ENCODE data around the gene CEACAM7.
"Not testable (repeated sequence)": the region's sequence is repeated elsewhere in the genome, so short reads cannot be mapped to it uniquely, and the experiment has no call there.

Gene CEACAM7

DNA sequence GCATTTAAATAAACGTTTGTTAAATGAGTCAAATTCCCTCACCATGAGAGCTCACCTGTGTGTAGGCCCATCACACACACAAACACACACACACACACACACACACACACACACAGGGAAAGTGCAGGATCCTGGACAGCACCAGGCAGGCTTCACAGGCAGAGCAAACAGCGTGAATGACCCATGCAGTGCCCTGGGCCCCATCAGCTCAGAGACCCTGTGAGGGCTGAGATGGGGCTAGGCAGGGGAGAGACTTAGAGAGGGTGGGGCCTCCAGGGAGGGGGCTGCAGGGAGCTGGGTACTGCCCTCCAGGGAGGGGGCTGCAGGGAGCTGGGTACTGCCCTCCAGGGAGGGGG lies 11.9 kb upstream of the CEACAM7 start:
- no peak for DNase-seq

DNA sequence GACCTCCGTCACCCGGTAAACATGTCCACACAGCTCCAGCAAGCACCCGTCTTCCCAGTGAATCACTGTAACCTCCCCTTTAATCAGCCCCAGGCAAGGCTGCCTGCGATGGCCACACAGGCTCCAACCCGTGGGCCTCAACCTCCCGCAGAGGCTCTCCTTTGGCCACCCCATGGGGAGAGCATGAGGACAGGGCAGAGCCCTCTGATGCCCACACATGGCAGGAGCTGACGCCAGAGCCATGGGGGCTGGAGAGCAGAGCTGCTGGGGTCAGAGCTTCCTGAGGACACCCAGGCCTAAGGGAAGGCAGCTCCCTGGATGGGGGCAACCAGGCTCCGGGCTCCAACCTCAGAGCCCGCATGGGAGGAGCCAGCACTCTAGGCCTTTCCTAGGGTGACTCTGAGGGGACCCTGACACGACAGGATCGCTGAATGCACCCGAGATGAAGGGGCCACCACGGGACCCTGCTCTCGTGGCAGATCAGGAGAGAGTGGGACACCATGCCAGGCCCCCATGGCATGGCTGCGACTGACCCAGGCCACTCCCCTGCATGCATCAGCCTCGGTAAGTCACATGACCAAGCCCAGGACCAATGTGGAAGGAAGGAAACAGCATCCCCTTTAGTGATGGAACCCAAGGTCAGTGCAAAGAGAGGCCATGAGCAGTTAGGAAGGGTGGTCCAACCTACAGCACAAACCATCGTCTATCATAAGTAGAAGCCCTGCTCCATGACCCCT lies 11.3 kb upstream of the CEACAM7 start:
- no peak for DNase-seq

DNA sequence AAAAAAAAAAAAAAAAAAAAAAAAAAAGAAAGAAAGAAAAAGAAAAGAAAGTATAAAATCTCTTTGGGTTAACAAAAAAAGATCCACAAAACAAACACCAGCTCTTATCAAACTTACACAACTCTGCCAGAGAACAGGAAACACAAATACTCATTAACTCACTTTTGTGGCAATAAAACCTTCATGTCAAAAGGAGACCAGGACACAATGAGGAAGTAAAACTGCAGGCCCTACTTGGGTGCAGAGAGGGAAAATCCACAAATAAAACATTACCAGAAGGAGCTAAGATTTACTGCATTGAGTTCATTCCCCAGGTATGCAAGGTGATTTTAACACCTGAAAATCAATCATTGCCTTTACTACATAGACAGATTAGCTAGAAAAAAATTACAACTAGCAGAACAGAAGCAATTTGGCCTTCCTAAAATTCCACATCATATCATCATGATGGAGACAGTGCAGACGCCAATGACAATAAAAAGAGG lies 10.7 kb upstream of the CEACAM7 start:
- no peak for DNase-seq

DNA sequence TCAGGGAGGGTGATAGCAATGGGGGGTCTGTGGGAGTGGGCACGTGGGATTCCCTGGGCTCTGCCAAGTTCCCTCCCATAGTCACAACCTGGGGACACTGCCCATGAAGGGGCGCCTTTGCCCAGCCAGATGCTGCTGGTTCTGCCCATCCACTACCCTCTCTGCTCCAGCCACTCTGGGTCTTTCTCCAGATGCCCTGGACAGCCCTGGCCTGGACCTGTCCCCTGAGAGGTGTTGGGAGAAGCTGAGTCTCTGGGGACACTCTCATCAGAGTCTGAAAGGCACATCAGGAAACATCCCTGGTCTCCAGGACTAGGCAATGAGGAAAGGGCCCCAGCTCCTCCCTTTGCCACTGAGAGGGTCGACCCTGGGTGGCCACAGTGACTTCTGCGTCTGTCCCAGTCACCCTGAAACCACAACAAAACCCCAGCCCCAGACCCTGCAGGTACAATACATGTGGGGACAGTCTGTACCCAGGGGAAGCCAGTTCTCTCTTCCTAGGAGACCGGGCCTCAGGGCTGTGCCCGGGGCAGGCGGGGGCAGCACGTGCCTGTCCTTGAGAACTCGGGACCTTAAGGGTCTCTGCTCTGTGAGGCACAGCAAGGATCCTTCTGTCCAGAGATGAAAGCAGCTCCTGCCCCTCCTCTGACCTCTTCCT lies 9.3 kb upstream of the CEACAM7 start:
- DNase-seq, result no peak

DNA sequence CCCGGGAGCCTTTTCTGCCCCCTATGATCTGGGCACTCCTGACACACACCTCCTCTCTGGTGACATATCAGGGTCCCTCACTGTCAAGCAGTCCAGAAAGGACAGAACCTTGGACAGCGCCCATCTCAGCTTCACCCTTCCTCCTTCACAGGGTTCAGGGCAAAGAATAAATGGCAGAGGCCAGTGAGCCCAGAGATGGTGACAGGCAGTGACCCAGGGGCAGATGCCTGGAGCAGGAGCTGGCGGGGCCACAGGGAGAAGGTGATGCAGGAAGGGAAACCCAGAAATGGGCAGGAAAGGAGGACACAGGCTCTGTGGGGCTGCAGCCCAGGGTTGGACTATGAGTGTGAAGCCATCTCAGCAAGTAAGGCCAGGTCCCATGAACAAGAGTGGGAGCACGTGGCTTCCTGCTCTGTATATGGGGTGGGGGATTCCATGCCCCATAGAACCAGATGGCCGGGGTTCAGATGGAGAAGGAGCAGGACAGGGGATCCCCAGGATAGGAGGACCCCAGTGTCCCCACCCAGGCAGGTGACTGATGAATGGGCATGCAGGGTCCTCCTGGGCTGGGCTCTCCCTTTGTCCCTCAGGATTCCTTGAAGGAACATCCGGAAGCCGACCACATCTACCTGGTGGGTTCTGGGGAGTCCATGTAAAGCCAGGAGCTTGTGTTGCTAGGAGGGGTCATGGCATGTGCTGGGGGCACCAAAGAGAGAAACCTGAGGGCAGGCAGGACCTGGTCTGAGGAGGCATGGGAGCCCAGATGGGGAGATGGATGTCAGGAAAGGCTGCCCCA lies 8.5 kb upstream of the CEACAM7 start:
- no peak for DNase-seq

DNA sequence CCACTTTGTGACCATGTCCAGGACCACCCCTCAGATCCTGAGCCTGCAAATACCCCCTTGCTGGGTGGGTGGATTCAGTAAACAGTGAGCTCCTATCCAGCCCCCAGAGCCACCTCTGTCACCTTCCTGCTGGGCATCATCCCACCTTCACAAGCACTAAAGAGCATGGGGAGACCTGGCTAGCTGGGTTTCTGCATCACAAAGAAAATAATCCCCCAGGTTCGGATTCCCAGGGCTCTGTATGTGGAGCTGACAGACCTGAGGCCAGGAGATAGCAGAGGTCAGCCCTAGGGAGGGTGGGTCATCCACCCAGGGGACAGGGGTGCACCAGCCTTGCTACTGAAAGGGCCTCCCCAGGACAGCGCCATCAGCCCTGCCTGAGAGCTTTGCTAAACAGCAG lies 7.7 kb upstream of the CEACAM7 start:
- no peak for DNase-seq

DNA sequence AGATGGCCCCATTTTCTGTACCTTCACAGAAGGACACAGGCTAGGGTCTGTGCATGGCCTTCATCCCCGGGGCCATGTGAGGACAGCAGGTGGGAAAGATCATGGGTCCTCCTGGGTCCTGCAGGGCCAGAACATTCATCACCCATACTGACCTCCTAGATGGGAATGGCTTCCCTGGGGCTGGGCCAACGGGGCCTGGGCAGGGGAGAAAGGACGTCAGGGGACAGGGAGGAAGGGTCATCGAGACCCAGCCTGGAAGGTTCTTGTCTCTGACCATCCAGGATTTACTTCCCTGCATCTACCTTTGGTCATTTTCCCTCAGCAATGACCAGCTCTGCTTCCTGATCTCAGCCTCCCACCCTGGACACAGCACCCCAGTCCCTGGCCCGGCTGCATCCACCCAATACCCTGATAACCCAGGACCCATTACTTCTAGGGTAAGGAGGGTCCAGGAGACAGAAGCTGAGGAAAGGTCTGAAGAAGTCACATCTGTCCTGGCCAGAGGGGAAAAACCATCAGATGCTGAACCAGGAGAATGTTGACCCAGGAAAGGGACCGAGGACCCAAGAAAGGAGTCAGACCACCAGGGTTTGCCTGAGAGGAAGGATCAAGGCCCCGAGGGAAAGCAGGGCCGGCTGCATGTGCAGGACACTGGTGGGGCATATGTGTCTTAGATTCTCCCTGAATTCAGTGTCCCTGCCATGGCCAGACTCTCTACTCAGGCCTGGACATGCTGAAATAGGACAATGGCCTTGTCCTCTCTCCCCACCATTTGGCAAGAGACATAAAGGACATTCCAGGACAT lies 7.0 kb upstream of the CEACAM7 start:
- DNase-seq, result no peak

DNA sequence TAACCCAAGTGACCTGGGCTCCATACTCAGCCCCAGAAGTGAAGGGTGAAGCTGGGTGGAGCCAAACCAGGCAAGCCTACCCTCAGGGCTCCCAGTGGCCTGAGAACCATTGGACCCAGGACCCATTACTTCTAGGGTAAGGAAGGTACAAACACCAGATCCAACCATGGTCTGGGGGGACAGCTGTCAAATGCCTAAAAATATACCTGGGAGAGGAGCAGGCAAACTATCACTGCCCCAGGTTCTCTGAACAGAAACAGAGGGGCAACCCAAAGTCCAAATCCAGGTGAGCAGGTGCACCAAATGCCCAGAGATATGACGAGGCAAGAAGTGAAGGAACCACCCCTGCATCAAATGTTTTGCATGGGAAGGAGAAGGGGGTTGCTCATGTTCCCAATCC lies 6.1 kb upstream of the CEACAM7 start:
- DNase-seq, result no peak

DNA sequence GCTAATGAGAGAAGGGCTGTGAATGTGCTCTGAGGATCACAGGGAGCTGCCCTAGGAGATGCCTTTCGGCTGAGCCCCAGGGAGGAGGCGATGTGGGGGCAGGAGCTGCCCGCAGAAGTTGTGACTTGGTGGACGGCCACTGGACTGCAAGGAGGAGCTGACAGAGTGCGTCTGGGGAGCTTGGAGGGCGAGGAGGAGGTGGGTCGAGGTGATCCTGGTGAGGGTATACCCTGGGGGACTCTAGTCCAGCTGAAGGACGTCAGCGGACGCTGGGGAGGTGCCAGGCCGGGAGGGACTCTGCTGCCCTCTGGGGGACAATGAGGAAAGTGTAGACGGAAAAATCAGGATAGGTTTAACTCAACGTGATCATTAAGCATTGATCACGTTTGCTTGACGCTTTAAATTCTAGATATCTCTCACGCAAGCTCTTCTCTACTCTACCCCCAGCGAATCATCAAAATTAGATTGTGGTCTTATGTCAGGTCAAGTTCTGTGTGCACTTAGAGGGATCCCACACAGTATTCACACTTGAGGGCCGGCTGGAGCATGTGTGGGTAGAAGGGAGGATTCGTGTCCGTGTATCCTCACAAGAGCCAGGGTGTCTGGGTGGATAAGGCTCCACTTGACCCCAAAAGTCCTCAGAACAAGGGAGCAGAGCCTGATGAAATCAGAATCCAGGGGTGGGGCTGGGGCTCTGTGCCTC lies 3.3 kb upstream of the CEACAM7 start:
- no peak for DNase-seq

DNA sequence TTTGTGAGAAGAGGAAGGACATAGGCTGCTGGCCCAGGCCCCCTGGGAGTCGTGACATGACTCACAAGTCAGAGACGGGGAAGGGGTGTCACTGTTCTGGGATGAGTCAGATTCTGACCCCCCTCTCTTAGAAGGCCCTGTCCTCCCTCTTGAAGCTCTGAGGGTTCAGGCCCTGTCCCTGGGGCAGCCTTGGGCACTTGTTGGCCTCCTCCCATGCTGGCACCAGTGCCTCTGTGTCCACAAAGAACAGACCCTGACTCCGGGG lies 2.7 kb upstream of the CEACAM7 start:
- DNase-seq, result no peak

DNA sequence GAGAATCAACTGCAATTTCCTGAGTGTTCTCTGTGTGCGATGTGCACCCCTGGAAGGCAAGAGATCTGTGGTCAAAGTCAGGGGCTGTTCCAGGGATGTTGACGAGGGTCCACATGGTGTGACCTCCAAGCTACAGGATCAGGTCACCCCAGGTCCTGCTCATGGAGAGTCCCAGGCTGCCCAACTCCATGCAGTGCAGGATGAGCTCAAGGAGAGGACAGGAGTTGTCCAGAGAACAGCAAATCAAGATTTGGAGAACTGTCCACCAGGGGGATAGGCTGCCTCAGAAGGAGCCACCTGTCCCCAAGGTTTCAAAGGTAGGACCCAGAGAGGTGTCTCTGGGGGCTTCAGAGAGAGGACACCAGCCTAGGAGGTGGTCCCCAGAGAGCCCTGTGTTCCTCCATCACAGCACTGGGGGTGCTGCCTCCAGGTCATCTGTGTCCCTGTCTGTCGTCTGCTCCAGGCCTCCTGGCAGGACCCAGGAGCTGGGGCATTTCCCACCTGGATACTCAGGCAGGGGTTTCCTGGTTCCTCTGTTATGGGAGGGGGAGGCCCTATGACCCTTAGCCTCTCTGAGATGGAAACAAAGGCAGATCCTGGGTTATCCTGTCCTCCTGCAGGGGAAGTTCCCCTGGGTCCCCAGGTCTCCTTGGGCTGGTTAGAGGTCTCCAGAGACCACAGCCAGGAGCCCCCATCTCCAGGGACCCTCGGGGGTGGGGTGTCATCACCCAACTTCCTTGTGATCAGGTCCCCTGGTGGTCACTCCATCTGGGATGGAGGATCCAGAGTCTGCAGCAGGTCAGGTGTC lies 2.1 kb upstream of the CEACAM7 start:
- no peak for DNase-seq

DNA sequence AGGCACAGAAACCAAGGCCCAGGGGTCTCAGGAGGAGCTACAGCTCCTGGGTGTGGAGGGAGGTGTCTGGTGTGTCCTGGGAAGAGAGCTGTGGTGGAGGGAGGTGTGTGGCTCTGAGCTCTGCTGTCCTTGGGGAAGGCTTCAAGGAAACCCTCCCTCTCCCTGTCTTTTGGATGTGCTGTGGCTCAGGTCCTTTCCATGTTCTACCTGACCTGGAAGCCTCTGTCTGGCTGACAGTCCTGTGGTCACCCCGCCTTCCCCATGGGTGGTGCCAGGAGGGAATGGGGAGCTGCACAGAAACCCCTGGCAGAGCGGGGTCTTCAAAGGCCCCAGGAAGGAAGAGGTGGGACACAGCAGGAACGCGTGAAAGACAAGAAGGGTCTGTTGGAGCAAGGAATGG lies 617 bp upstream of the CEACAM7 start:
- no peak for DNase-seq

DNA sequence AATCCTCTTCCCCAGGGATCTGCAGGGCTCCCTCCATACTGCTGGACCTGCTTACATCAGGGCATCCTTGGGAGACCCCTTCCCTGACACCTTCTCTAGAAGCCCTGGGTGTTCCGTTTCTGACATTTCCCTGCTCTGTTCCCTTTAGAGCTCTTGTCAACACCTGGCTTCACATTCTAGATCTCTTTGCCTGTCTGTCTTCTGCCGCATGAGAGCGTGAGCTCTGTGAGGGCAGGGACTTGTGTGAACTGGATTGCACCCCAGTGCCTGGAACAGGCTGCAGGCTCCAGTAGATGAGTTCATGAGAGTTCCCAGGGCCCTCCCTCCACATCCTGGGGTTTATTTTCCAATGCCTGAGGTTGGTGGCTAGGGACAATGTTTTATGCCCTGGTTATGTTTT lies 651 bp downstream of the CEACAM7 start:
- no peak for DNase-seq

DNA sequence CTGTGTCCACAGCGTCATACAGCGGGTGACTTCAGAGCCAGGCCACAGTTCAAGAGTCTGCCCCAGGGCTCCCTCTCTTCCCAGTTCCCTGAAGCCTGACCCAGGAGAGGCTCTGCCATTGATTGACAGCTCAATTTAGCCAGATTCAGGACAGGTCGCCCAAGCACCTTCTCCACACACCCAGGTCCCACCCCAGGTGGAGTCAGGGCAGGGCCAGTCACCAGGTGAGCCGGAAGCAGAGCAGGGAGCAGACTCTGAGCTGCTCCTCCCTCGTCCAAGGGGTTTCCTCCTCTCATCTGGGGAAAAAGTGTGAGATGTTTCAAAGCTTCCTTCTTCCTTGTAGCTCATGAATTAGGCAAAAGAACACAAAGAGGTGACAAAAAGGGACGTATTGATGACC lies 5.6 kb downstream of the CEACAM7 start:
- no peak for DNase-seq

DNA sequence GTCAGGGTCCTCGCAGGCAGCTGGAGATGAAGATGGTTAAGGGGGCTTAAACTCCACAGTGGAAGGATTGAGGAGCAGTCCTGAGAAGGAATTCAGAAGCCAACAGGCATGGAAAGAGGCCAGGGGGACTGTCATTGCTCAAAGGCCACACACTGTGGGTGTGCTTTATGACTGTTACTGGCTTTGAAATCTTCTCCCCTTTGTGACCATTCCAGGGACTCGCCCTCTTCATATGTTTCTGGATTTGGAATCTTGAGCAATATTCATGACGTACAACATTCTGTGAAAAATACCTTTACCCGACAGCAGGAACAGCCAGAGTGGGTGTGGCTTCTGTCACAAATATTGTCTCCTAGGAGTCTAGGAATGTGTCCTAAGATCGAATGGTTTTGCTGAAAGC lies 16.6 kb downstream of the CEACAM7 start:
- DNase-seq, result no peak

DNA sequence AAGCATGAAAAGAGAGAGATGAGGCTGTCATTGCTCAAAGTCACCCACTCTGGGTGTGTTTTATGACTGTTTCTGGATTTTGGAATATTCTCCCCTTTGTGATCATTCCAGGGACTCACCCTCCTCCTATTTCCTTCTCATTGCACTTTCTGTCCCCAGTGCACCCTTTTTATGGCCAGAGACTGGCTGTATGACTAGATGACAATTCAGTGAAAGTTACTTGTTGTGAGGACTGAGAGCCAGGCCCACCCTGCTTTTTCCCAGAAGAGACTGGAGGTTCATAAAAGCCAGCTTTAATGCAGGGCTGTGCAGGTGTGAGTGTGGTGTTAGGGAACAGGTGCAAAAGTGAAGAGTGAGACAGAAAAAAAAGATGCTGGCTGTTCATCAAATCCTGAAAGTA lies 17.3 kb downstream of the CEACAM7 start:
- no peak for DNase-seq

DNA sequence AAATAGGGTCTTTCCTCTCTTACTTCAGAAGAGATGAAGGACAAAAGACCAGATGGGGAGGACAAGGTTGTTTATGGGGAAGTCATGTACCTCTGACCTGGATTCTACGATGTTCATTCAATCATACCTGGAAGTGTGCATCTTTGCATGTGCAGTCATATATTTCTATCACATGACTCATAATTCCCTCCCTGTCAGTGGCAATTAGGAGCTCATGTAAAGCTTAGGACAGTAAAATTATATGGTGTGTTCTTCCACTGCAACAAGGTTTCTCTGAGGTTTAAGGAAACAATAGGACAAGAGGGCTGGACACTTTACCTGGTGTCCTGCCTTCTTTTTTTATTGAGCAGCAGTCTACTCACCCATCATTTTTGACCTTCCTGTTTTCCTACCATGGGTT lies 19.8 kb downstream of the CEACAM7 start:
- no peak for DNase-seq

DNA sequence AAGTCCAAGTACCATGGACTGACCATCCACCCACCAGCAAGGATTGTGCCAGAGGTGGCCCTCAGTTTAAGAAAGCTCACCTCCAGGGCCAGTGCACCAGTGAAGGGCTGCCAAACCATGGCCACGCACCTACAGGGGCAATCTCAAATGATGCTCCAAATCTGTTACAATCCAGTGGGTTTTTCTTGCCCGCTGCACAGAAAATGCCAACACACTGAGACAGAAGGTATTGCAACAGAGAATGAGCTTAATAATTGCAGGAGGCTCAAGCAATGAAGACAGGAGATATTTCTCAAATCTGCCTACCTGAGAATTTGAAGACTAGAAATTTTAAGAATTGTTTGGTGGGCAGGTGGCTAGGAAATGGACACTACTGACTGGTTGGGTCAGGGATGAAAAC lies 22.0 kb downstream of the CEACAM7 start:
- DNase-seq, result no peak

DNA sequence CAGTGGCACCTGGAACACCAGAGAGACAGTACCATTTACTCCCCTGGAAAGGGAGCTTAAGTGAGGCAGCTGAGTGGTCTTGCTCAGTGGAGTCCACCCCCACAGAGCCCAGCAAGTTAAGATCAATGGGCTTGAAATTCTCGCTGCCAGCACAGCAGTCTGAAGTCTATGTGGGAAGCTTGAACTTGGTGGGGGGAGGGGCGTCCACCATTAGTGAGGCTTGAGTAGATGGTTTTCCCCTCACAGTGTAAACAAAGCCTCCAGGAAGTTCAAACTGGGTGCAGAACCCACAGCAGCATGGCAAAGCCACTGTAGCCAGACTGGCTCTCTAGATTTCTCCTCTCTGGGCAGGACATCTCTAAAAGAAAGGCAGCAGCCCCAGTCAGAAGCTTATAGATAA lies 30.9 kb downstream of the CEACAM7 start:
- no peak for DNase-seq

DNA sequence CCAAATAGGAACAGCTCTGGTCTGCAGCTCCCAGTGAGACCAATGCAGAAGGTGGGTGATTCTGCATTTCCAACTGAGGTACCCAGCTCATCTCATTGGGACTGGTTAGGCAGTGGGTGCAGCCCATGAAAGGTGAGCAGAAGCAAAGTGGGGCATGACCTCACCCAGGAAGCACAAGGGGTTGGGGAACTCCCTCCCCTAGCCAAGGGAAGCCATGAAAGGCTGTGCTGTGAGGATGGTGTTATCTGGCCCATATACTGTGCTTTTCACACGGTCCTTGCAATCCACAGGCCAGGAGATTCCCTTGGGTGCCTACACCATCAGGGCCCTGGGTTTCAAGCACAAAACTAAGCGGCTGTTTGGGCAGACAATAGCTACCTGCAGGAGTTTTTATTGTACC lies 31.3 kb downstream of the CEACAM7 start:
- DNase-seq, result not testable (repeated sequence)

DNA sequence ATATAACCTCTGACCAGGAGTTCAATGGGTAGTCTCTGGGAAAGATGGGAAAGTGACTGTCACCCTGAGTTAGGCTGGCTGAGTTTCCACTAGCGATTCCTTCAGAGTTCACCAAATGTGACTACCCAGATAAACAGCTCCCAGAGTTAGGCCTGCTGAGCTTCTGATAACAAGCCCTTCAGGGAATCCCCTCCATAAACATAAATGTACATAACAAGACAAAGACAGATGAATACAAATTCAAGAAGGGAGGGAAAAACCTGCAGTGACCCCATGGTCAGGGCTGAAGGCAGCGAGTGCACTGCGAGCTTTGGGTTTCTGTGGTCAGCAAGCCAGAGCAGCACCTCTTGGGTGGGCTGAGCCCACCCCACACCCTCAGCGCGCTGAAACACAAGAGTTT lies 35.8 kb downstream of the CEACAM7 start:
- no peak for DNase-seq

DNA sequence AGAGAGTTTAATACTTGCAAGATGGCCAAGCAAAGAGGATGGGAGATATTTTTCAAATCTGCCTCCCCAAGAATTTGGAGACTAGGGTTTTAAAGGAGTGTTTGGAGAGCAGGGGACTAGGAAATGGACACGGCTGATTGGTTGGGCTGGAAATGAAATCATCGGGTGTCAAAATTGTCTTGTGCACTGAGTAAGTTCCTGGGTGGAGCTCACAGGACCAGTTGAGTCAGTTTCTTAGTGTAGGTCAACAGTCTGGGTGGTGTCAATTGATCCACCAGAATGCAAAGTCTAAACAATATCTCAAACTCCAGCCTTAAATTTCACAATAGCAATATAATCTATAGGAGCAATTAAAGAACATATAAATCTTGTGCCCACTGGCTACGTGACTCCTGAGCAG lies 38.2 kb downstream of the CEACAM7 start:
- DNase-seq, result no peak
